GM20000 (cell line): Measurements from ENCODE around the gene PAPPA.

Source experiments
- DNase-seq: peaks from one replicate; pipeline ENCODE4 v3.0.0; 2012; ENCODE audit warnings: low spot score
- CTCF ChIP-seq: IDR thresholded peaks from 2 replicates; pipeline ENCODE4 v1.5.1; 2012; ENCODE audit warnings: mild to moderate bottlenecking, control low read depth; ENCODE audit errors: extremely low read depth, missing control alignments

Gene PAPPA

GRCh38 chr9:116349684-116350083 is 196.1 kb downstream of the PAPPA start:
- TF ChIP-seq CTCF, result no peak
- DNase-seq, result no peak

- no peak for DNase-seq
- no peak for TF ChIP-seq CTCF
These were observed 196.6 kb downstream of the PAPPA start for GRCh38 chr9:116350213-116350612.

- no peak for TF ChIP-seq CTCF
- no peak for DNase-seq
These were observed 199.4 kb downstream of the PAPPA start for GRCh38 chr9:116352958-116353357.

GRCh38 chr9:116355153-116355921 is 201.7 kb downstream of the PAPPA start:
- TF ChIP-seq CTCF, result no peak
- DNase-seq, result no peak

- TF ChIP-seq CTCF, result no peak
- no peak for DNase-seq
These were observed 204.7 kb downstream of the PAPPA start for GRCh38 chr9:116358251-116358650.

GRCh38 chr9:116360016-116360415 is 206.4 kb downstream of the PAPPA start:
- TF ChIP-seq CTCF, result no peak
- no peak for DNase-seq

- no peak for TF ChIP-seq CTCF
- no peak for DNase-seq
These were observed 207.4 kb downstream of the PAPPA start for GRCh38 chr9:116360989-116361388.
